PC-9 (cell line): ENCODE measurements around the gene BAIAP3. TPM values are rescaled to one million over a fixed set of nuclear protein-coding genes. Genes with fewer than 3 reads are reported as not detected.

Source experiments
- BruUV-seq: library from RNA; stranded (reverse); fragments of 400-500 nt; replicated peaks from 2 replicates; lab custom pipeline; 2021; lab: Mats Ljungman, UMichigan
- CTCF ChIA-PET: fragments of 300-600 bp; sonication (Branson Sonifier 250); formaldehyde crosslinking; loops from one replicate; lab custom pipeline; 2022; ENCODE audit warnings: antibody characterized with exemption; lab: Charles Lee
- POLR2A ChIA-PET: fragments of 300-600 bp; sonication (Branson Sonifier 250); formaldehyde crosslinking; loops from one replicate; lab custom pipeline; 2022; ENCODE audit warnings: antibody characterized with exemption; ENCODE audit not compliant: unreplicated experiment; lab: Charles Lee
- DNase-seq, 2 experiments: peaks; one replicate each; pipeline versions ENCODE4 v3.0.0 to v3.0.0-alpha.2; 2015 to 2022; ENCODE audit warnings: mixed read lengths in 1 of 2
- H2AFZ ChIP-seq: fragments of 200-600 bp; sonication (generic); 2 replicates; pipeline ENCODE4 v1.8.1; 2017; ENCODE audit warnings: antibody characterized with exemption
- H3F3A ChIP-seq: fragments of 200-600 bp; sonication (generic); 2 replicates; pipeline ENCODE4 v1.8.1; 2017; ENCODE audit warnings: antibody characterized with exemption, mild to moderate bottlenecking, low read depth; ENCODE audit not compliant: insufficient read depth
- H3K27ac ChIP-seq: fragments of 200-600 bp; sonication (generic); 2 replicates; pipeline ENCODE4 v1.6.1; 2016; ENCODE audit warnings: mixed run types
- H3K27me3 ChIP-seq: fragments of 200-600 bp; sonication (generic); 2 replicates; pipeline ENCODE4 v1.6.1; 2016; ENCODE audit warnings: low read depth, mixed run types; ENCODE audit not compliant: insufficient read depth
- H3K36me3 ChIP-seq: fragments of 200-600 bp; sonication (generic); 2 replicates; pipeline ENCODE4 v1.6.1; 2016; ENCODE audit warnings: low read depth, mixed run types
- H3K4me1 ChIP-seq: fragments of 200-600 bp; sonication (generic); replicated peaks from 2 replicates; pipeline ENCODE4 v1.6.1; 2016; ENCODE audit warnings: mixed run types; ENCODE audit not compliant: insufficient read depth
- H3K4me2 ChIP-seq: fragments of 200-600 bp; sonication (generic); 2 replicates; pipeline ENCODE4 v1.6.1; 2017; ENCODE audit warnings: mixed run types
- H3K4me3 ChIP-seq: fragments of 200-600 bp; sonication (generic); 2 replicates; pipeline ENCODE4 v1.6.1; 2016; ENCODE audit warnings: mixed run types
- H3K79me2 ChIP-seq: fragments of 200-600 bp; sonication (generic); 2 replicates; pipeline ENCODE4 v1.6.1; 2017; ENCODE audit warnings: low read depth, mixed run types
- H3K9me2 ChIP-seq: fragments of 200-600 bp; sonication (generic); 2 replicates; pipeline ENCODE4 v1.8.1; 2017; ENCODE audit warnings: mild to moderate bottlenecking; ENCODE audit not compliant: insufficient read depth
- H3K9me3 ChIP-seq: fragments of 200-600 bp; sonication (generic); 2 replicates; pipeline ENCODE4 v1.8.1; 2016; ENCODE audit warnings: low read depth; ENCODE audit not compliant: insufficient read depth
- H4K20me1 ChIP-seq: fragments of 200-600 bp; sonication (generic); 2 replicates; pipeline ENCODE4 v1.8.1; 2017; ENCODE audit not compliant: insufficient read depth
- CTCF ChIP-seq: fragments of 200-600 bp; sonication (generic); conservative IDR thresholded peaks from 2 replicates; pipeline ENCODE4 v1.6.1; 2017; ENCODE audit warnings: mixed run types, antibody characterized with exemption, mild to moderate bottlenecking, moderate library complexity
- EZH2 ChIP-seq: fragments of 200-600 bp; sonication (generic); IDR thresholded peaks from 2 replicates; pipeline ENCODE4 v1.8.0; 2017; ENCODE audit warnings: antibody characterized with exemption, low read depth
- intact Hi-C: fragments of 100-400 bp; cut with micrococcal nuclease; formaldehyde crosslinking; loops from one replicate; pipeline ENCODE4 v1.10.0; 2022; ENCODE audit not compliant: unreplicated experiment
- total RNA-seq: library from RNA; stranded (reverse); gene quantifications from 2 replicates; pipeline ENCODE4 v1.2.3, GENCODE V29; 2021

Gene BAIAP3
- total RNA-seq, 1 experiment from 2014 or later = 35.0 TPM

GRCh38 chr16:1374418-1375297, 41.2 kb downstream of the BAIAP3 start:
- H3K36me3 ChIP-seq = no peaks in the 10 kb centered on the region
- H3K79me2 ChIP-seq = peaks cover 45% of the 10 kb centered on the region
- H3K9me3 ChIP-seq = no peaks in the 10 kb centered on the region
- no peaks in the 10 kb centered on the region for H3K9me2 ChIP-seq
- H3K27me3 ChIP-seq = no peaks in the 10 kb centered on the region
- no peak for DNase-seq
- peaks cover 4% of the 10 kb centered on the region for H3F3A ChIP-seq
- peaks cover 16% of the 10 kb centered on the region; the same call in 1 of the 2 replicates for H4K20me1 ChIP-seq
- POLR2A ChIA-PET = no interaction called here
- CTCF ChIA-PET = no interaction called here
- H3K4me1 ChIP-seq = peaks cover 15% of the 10 kb centered on the region
- H3K27ac ChIP-seq = no peak overlapping the region
- BruUV-seq = no TSS peak
- TF ChIP-seq EZH2 = no peak
- no peak for TF ChIP-seq CTCF
- no peak overlapping the region for H3K4me3 ChIP-seq
- intact Hi-C loops = no loop called here
- no peak overlapping the region for H2AFZ ChIP-seq
- H3K4me2 ChIP-seq = no peak overlapping the region

- H3K9me2 ChIP-seq = no peaks in the 10 kb centered on the region
- no peak overlapping the region for H2AFZ ChIP-seq
- no peaks in the 10 kb centered on the region for H3K36me3 ChIP-seq
- CTCF ChIA-PET = no interaction called here
- no peak for TF ChIP-seq CTCF
- TF ChIP-seq EZH2 = no peak
- no peak overlapping the region for H3K4me2 ChIP-seq
- no peaks in the 10 kb centered on the region for H3K9me3 ChIP-seq
- H3F3A ChIP-seq = peaks cover 4% of the 10 kb centered on the region
- no peak overlapping the region for H3K27ac ChIP-seq
- H3K27me3 ChIP-seq = no peaks in the 10 kb centered on the region
- peaks cover 16% of the 10 kb centered on the region; the same call in 1 of the 2 replicates for H4K20me1 ChIP-seq
- no TSS peak for BruUV-seq
- H3K4me1 ChIP-seq = peaks cover 20% of the 10 kb centered on the region
- POLR2A ChIA-PET = no interaction called here
- no peak for DNase-seq
- intact Hi-C loops = no loop called here
- peaks cover 45% of the 10 kb centered on the region for H3K79me2 ChIP-seq
- no peak overlapping the region for H3K4me3 ChIP-seq
Measured at GRCh38 chr16:1375298-1375640, 41.8 kb downstream of the BAIAP3 start.

DNA sequence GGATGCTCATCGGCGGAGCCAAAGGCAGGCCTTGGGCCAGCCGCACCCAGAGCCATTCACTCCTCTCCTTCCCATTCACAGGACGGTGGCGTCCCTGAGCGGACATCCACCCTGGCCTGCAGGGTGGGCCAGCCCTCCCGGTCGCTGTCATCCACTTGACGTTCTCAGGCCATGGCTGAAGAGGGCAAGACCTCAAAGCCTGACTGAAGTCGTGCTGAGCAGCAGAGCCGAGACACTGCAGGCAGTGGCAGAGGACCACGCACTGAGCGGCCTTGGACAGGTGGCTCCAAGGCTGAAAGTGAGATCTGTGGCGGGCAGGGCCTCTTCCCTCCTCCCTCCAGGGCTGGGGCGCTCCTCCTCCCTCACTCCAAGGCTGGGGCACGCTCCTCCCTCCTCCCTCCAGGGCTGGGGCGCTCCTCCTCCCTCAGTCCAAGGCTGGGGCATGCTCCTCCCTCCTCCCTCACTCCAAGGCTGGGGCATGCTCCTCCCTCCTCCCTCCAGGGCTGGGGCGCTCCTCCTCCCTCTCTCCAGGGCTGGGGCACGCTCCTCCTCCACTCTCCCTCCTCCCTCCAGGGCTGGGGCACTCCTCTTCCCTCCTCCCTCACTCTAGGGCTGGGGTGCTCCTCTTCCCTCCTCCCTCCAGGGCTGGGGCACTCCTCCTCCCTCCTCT, 42.4 kb downstream of the BAIAP3 start:
- H3F3A ChIP-seq = peaks cover 7% of the 10 kb centered on the region
- BruUV-seq = no TSS peak
- CTCF ChIA-PET = no interaction called here
- H3K4me2 ChIP-seq = no peak overlapping the region
- no peaks in the 10 kb centered on the region for H3K9me3 ChIP-seq
- intact Hi-C loops = no loop called here
- no peaks in the 10 kb centered on the region for H3K27me3 ChIP-seq
- peaks cover 21% of the 10 kb centered on the region for H3K4me1 ChIP-seq
- H3K79me2 ChIP-seq = peaks cover 45% of the 10 kb centered on the region
- DNase-seq = no peak
- no peaks in the 10 kb centered on the region for H3K36me3 ChIP-seq
- H2AFZ ChIP-seq = no peak overlapping the region
- H4K20me1 ChIP-seq = peaks cover 16% of the 10 kb centered on the region; the same call in 1 of the 2 replicates
- POLR2A ChIA-PET = no interaction called here
- H3K4me3 ChIP-seq = no peak overlapping the region
- TF ChIP-seq CTCF (no peak), EZH2 (no peak)
- no peak overlapping the region for H3K27ac ChIP-seq
- no peaks in the 10 kb centered on the region for H3K9me2 ChIP-seq
